B cell (primary cell): ENCODE measurements around the gene FMNL1. TPM values are rescaled to one million over a fixed set of nuclear protein-coding genes. Genes with fewer than 3 reads are reported as not detected.

Experiments
- ATAC-seq: fragments of 200-7000 bp; cut with Tn5 transposase; one replicate; pipeline ENCODE4 v1.10.0; 2021; ENCODE audit warnings: low read depth, mild to moderate bottlenecking, moderate number of reproducible peaks, moderate library complexity
- CTCF ChIA-PET: fragments of 350-600 bp; sonication (Branson Sonifier 250); formaldehyde crosslinking; loops from one replicate; lab custom pipeline; 2021; ENCODE audit warnings: antibody characterized with exemption, inconsistent platforms; lab: Charles Lee
- POLR2A ChIA-PET: fragments of 350-600 bp; sonication (Branson Sonifier 250); formaldehyde crosslinking; loops from one replicate; lab custom pipeline; 2021; ENCODE audit warnings: antibody characterized with exemption; lab: Charles Lee
- DNase-seq: peaks from one replicate; pipeline ENCODE4 v3.0.0; 2013
- H2AFZ ChIP-seq: 2 replicates; pipeline ENCODE4 v1.6.1; 2012; ENCODE audit warnings: mild to moderate bottlenecking, low read depth, low read length; ENCODE audit not compliant: insufficient read depth, poor library complexity, severe bottlenecking
- H3K27ac ChIP-seq, 2 donors: 1 replicate in 1 of 2; 2 replicates in 1 of 2; pipeline ENCODE4 v1.5.1; 2012 to 2013; ENCODE audit warnings: low read length in 2 of 2, mild to moderate bottlenecking in 2 of 2, moderate library complexity in 1 of 2
- H3K27me3 ChIP-seq, 4 experiments: fragments of 200-600 bp in 1 of 4; sonication (generic) in 1 of 4; replicated peaks in 1 of 4; 1 replicate in 2 of 4; 2 replicates in 2 of 4; pipeline versions ENCODE4 v1.6.1 to v1.7.0; 2013 to 2016; ENCODE audit warnings: low read length in 3 of 4, mild to moderate bottlenecking in 2 of 4, mixed read lengths in 1 of 4, moderate library complexity in 1 of 4; ENCODE audit not compliant: insufficient read depth in 4 of 4, control insufficient read depth in 3 of 4; ENCODE audit errors: control extremely low read depth in 1 of 4
- H3K36me3 ChIP-seq, 2 experiments: replicated peaks in 1 of 2; 1 replicate in 1 of 2; 2 replicates in 1 of 2; pipeline versions ENCODE4 v1.6.1 to v1.7.1; 2013; ENCODE audit warnings: low read length in 1 of 2; ENCODE audit not compliant: insufficient read depth in 2 of 2, control insufficient read depth in 1 of 2; ENCODE audit errors: control extremely low read depth in 1 of 2, extremely low read depth in 1 of 2
- H3K4me1 ChIP-seq, 2 donors: fragments of 200-600 bp in 1 of 2; sonication (generic) in 1 of 2; 1 replicate in 1 of 2; 2 replicates in 1 of 2; pipeline versions ENCODE4 v1.5.1 to v1.6.1; 2013 to 2017; ENCODE audit warnings: low read length in 2 of 2; ENCODE audit not compliant: control insufficient read depth in 2 of 2, insufficient read depth in 2 of 2
- H3K4me2 ChIP-seq: replicated peaks from 2 replicates; pipeline ENCODE3; 2012; ENCODE audit warnings: mild to moderate bottlenecking, low read depth, low read length; ENCODE audit not compliant: poor library complexity, severe bottlenecking
- H3K4me3 ChIP-seq, 5 experiments: fragments of 200-600 bp in 1 of 5; sonication (generic) in 1 of 5; 1 replicate in 3 of 5; 2 replicates in 2 of 5; pipeline versions ENCODE4 v1.5.1 to v1.7.0; 2011 to 2016; ENCODE audit warnings: low read length in 4 of 5, mild to moderate bottlenecking in 4 of 5, low read depth in 2 of 5, control low read depth in 1 of 5, moderate library complexity in 1 of 5; ENCODE audit not compliant: insufficient read depth in 1 of 5; ENCODE audit errors: control extremely low read depth in 1 of 5, extremely low read depth in 1 of 5
- H3K79me2 ChIP-seq: fragments of 200-600 bp; sonication (generic); one replicate; pipeline ENCODE4 v1.6.0; 2016; ENCODE audit warnings: low read length; ENCODE audit not compliant: control insufficient read depth, insufficient read depth
- H3K9ac ChIP-seq: fragments of 200-600 bp; sonication (generic); 2 replicates; pipeline ENCODE4 v1.6.1; 2017; ENCODE audit warnings: mild to moderate bottlenecking, low read length, moderate library complexity
- H3K9me3 ChIP-seq, 3 donors: one replicate each; pipeline versions ENCODE4 v1.6.1 to v1.7.1; 2013; ENCODE audit warnings: low read length in 2 of 3; ENCODE audit not compliant: control insufficient read depth in 2 of 3, insufficient read depth in 1 of 3; ENCODE audit errors: control extremely low read depth in 1 of 3
- H4K20me1 ChIP-seq: 2 replicates; pipeline ENCODE4 v1.6.0; 2012; ENCODE audit warnings: mild to moderate bottlenecking, low read length; ENCODE audit not compliant: insufficient read depth, control insufficient read depth, poor library complexity, severe bottlenecking
- H3K27ac Mint-ChIP-seq: one replicate; pipeline ENCODE4 v1.8.0; 2021; ENCODE audit warnings: mixed read lengths
- H3K27me3 Mint-ChIP-seq: one replicate; pipeline ENCODE4 v1.8.0; 2021; ENCODE audit warnings: mixed read lengths
- H3K4me1 Mint-ChIP-seq: one replicate; pipeline ENCODE4 v1.8.0; 2021; ENCODE audit warnings: mixed read lengths
- H3K4me3 Mint-ChIP-seq: one replicate; pipeline ENCODE4 v1.8.0; 2021; ENCODE audit warnings: mixed read lengths
- H3K9me3 Mint-ChIP-seq: one replicate; pipeline ENCODE4 v1.8.0; 2022; ENCODE audit warnings: mixed read lengths; ENCODE audit not compliant: insufficient read depth
- EZH2 ChIP-seq: IDR thresholded peaks from 2 replicates; pipeline ENCODE4 v1.6.1; 2012; ENCODE audit warnings: borderline replicate concordance, low read depth, mild to moderate bottlenecking, moderate library complexity, low read length; ENCODE audit not compliant: insufficient read depth, poor library complexity, severe bottlenecking
- WGBS: methylation state at CpG from one replicate; pipeline ENCODE4 v1.1.5; 2013; ENCODE audit warnings: missing lambda C conversion rate; ENCODE audit not compliant: insufficient coverage; 5-methylcytosine and 5-hydroxymethylcytosine counted together
- intact Hi-C: fragments of 100-400 bp; cut with micrococcal nuclease; formaldehyde crosslinking; loops from one replicate; pipeline ENCODE4 v1.10.0; 2022
- polyA plus RNA-seq: library from polyadenylated mRNA; depleted of rRNA; stranded (reverse); fragments of >200 nt; gene quantifications from 2 replicates; pipeline ENCODE4 v1.2.3, GENCODE V29; 2012
- total RNA-seq, 2 donors: library from RNA; stranded (reverse); fragments of 120-200 nt in 1 of 2; gene quantifications; 1 replicate in 1 of 2; 2 replicates in 1 of 2; pipeline versions ENCODE4 v1.2.3 to v1.2.4, GENCODE V29; 2013 to 2022
- TF ChIP-seq, protein P1 (sequence below): fragments of 200-600 bp; IDR thresholded peaks from one replicate; pipeline ENCODE4 v1.8.0; 2022; ENCODE audit warnings: antibody characterized with exemption, mild to moderate bottlenecking

Gene FMNL1
- total and polyA plus RNA-seq, 2 donors (not counting 1 experiment from before 2014, with no cell fraction given): 386 to 663 TPM

DNA sequence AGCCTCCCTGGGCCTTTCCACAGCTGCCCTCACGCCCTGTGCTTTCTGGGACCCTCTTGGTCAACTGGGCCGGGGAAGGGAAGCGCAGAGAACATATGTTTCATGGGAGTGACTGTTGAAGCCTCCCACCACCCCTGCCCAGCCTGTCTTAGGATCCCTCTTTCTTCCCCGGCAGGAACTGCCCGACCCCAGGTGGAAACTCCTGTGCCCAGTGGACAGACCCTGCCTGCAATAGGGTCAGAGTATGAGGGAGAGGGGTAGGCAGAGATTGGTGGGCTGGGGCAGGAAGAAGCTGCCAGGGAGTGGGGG is 49.5 kb upstream of the FMNL1 start:
- intact Hi-C loops: loop anchor here (1.0 to 2.0 kb wide), 4 partner anchors 11 to 75 kb away; partner anchors contain the start of genes ACBD4, HEXIM1 and HEXIM2
- peak overlapping the region; percentile 86 for H3K4me3 Mint-ChIP-seq

More for the DNA sequence above, 49.5 kb upstream of the FMNL1 start:
- no peaks in the 10 kb centered on the region for H3K9me3 Mint-ChIP-seq
- POLR2A ChIA-PET: interaction anchor here (0.5 to 3.6 kb wide), 7 partner anchors 10 to 827 kb away, joined by 3 to 23 read pairs (median 4); partner anchors contain the start of genes GRN, HEXIM1 and HEXIM2
- WGBS: 100% methylated on average over 1 of the region's 5 CpGs
- Histone ChIP-seq H3K4me2 (peak overlapping the region; percentile 76), H3K9me3 (no peaks in the 10 kb centered on the region), H3K27me3 (no peaks in the 10 kb centered on the region), H3K4me1 (peaks cover 11 to 16% of the 10 kb centered on the region in 2 donors), H3K79me2 (no peaks in the 10 kb centered on the region), H3K4me3 (peak overlapping the region in 4 of 5 experiments; percentile 31 to 51 (median 49)), H3K36me3 (no peaks in the 10 kb centered on the region), H3K9ac (peak overlapping the region; percentile 54), H2AFZ (peak overlapping the region; percentile 87), H4K20me1 (no peaks in the 10 kb centered on the region), H3K27ac (peak overlapping the region; percentile 40 to 63)
- H3K4me1 Mint-ChIP-seq: peaks cover 12% of the 10 kb centered on the region
- TF ChIP-seq EZH2: no peak
- TF ChIP-seq, protein P1, sequence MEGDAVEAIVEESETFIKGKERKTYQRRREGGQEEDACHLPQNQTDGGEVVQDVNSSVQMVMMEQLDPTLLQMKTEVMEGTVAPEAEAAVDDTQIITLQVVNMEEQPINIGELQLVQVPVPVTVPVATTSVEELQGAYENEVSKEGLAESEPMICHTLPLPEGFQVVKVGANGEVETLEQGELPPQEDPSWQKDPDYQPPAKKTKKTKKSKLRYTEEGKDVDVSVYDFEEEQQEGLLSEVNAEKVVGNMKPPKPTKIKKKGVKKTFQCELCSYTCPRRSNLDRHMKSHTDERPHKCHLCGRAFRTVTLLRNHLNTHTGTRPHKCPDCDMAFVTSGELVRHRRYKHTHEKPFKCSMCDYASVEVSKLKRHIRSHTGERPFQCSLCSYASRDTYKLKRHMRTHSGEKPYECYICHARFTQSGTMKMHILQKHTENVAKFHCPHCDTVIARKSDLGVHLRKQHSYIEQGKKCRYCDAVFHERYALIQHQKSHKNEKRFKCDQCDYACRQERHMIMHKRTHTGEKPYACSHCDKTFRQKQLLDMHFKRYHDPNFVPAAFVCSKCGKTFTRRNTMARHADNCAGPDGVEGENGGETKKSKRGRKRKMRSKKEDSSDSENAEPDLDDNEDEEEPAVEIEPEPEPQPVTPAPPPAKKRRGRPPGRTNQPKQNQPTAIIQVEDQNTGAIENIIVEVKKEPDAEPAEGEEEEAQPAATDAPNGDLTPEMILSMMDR: no peak
- no peaks in the 10 kb centered on the region for H3K27me3 Mint-ChIP-seq
- no peak for ATAC-seq
- DNase-seq: no peak
- peak overlapping the region; percentile 97 for H3K27ac Mint-ChIP-seq
- CTCF ChIA-PET: interaction anchor here (0.7 to 3.0 kb wide), 10 partner anchors 9 to 58 kb away, joined by 3 to 32 read pairs (median 6); partner anchors contain the start of genes ACBD4, HEXIM1 and HEXIM2
